GM19328 (cell line): ENCODE data around the gene GRXCR2.
"Not testable (repeated sequence)": the region's sequence is repeated elsewhere in the genome, so short reads cannot be mapped to it uniquely, and the experiment has no call there.

Experiments
- ATAC-seq: cut with Tn5 transposase; IDR thresholded peaks from one replicate; pipeline ENCODE4 v1.9.1; 2021; ENCODE audit warnings: mild to moderate bottlenecking, moderate library complexity; ENCODE audit not compliant: unreplicated experiment

The GRXCR2 gene

DNA sequence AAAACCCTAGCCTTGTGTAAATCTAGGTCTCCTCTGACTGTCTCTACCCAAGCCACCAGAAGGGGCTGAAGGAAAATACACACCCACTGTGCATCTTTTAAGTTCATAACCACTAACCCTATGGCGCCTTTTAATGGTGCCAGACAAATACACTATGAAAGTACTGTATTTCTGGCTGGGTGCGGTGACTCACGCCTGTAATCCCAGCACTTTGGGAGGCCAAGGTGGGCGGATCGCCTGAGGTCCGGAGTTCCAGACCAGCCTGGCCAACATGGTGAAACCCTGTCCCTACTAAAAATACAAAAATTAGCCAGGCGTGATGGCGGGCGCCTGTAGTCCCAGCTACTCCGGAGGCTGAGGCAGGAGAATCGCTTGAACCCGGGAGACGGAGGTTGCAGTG is 36.6 kb downstream of the GRXCR2 start:
- ATAC-seq, result not testable (repeated sequence)

DNA sequence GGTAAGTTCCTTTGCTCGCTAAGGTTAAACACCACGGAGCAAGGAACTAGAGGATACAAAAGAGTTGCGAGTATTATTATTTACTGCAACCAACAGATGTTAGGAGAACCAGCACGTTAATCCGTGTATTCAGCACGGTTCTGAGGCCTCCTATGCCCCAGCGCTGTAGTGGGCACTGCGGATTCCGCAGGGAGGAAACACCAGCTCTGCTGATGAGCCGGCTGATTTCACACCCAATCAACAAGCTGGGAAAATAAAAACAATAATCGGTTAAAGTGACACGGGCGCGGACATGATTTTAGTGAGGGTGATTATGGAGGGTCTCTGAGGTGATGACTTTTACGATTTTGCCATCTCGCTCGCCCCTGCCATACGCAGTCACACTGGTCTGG is 37.0 kb downstream of the GRXCR2 start:
- no peak for ATAC-seq

DNA sequence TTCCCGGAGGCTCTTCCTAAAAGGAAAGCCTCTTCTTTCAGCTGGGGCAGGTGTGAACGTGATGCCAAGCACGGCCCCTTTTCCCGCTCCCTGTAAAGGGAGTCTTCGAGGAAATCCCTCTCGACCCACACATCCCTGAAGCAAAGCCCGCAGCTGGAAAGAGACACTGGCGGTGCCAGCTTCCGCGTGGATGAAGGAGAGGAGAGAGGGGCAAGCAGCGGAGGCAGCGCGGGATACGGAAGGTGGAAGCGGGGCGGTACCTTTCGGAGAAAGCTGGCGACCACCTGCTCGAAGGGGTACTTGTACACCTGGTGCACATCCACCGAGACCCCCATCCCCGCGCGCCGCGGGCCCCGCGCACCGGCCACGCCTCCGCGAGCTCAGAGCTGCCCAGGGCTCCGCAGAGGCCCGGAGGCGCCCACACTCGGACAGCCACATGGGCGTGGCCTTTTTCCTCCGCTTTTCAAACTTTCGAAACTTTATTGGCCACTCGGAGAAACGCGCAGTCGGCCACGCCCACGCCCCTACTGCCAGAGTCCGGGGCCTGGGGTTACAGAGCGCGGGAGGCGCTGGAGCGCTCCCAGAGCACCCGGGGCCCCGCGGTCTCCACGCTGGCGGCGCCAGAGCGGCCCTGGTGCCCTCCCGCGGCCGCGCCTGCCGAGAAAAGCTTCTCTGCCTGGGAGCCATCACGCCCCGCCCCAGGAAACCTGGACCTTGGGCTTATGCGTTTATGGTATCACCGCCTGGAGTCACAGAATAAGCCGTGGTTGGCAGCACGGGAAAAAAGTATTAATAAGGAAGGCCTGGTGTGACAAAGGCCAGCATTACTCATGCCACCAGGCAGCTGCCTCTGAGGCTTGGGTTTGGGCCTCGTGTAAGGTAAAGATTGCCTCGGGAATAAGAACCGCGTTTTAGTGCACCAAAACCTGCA is 37.6 kb downstream of the GRXCR2 start, which contains the start of gene PRELID2:
Gene PRELID2, minus strand, starts transcription at position 426 of the 931 bp plus-strand sequence. Its CDS starts 91 bp downstream, at position 335.
- ATAC-seq, result peak; percentile 71

DNA sequence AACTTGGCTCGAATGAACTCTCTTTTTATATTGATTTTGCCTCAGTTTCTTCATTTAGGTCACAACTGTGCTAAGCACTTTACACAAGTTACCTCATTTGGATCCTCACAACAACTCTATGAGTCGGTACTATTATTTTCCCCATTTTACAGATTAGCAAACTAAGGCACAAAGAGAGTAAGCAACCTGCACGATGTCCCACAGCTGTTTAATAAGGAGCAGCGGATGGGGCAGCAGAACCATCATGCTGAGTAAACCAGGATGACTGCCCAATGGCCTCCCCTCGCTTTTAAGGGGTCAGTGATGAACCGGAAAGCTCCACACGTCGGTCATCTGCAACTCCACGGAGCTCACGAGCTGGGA is 38.3 kb downstream of the GRXCR2 start:
- ATAC-seq, result no peak

DNA sequence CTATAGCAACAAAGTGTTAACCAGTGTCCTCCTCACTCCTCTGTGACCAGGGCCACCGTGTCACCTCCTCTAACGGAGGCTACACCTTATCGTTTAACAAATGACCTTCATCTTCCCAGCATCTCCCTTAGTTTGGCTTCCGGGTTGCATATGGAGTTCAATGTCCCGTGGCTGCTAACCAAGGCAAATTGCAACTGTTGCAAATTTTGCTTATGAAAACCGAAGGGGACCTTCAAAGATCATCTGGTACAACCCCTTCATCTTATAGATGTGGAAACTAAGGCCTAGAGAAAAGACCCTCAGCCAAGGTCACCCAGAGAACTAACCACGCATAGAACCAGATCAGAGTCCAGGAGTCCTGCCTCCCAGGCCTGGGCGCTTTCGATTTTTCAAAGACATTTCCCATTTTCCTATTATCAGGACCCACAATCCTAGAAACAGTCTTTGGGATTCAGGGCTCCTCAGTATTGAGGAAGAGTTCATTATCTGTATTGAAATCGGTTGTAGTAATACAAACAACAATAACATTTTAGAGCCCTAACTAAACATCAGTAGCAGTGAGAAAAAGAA is 39.1 kb downstream of the GRXCR2 start:
- no peak for ATAC-seq

DNA sequence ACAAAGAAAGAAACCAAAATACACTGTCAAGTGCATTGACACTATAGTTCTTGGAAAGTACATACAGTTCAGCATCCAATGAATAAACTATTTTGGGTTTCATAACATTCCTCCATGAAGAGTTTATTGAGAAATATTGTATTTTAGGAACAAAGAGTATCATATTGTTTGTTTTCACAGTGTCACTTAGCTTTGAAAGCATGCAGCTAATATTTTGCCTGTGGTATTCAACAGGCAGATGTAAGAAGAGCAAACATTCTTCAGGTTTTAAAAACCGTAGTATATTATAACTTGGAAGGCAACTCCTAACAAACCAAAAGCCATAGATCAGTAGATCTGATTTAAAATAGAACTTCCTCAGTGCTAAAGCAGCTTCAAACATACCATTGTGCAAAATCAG is 42.2 kb downstream of the GRXCR2 start:
- no peak for ATAC-seq

DNA sequence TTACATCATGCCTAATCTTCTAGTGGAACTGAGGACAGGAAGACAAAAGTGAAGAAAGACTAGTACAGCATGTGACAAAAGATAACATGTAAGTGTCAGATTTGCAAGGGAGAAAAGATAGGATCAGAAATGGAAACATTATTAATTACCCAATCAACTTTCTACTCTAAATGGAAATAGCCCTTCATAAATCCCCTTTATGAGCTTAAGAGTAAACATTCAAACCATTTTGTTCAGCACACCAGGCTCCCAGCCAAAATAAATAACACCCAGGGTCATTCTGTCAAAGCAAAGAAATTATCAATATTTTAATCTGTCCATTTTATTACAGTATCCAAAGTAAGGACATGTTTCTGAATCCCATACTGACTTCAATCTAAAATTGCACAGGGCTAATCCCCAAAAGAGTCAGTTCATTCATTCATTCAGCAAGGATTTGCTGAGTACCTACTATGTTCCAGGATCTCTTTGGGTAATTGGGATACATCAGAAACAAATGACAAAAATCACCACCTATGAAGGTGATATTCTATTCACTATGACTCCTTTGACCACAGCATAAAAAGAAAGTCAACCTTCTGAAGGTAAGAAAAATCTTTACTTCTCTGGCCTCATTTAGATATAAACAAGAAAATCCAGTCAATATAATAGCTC is 43.0 kb downstream of the GRXCR2 start:
- ATAC-seq, result no peak

DNA sequence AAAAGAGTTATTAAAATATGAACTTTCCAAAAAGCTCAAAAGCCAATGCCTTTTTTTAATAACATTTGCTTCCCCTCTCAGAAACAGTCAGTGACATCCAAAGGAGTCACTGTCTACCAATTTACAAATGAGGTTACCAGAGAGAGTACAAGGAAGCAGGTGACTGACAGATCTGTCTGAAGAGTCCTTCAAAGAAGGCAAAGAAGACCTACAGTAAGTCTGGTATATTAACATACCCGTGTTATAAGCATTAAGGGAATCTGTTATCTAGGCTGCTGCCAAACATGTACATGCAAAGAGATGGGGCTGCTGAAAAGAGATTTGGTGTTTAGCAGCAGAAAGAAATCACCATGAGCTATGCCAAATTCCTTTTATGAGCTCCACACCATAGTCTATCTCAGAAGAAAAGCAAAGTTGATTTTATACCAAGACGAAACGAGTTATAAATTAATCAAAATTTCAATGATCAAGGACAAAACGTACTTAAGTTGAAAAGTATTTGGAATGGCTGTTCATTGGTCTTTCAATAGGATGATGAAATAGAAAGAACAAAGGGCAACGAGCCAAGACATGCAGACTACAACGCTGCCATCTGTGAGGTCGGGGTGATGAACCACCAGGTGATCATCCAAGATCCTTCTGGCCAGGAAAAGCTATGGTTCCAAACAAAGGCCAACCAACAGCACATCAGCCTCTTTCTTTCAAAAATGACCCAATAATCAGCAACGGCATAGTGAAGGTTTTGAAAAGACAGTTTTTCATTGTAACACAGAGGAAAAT is 45.7 kb downstream of the GRXCR2 start:
- ATAC-seq, result no peak

DNA sequence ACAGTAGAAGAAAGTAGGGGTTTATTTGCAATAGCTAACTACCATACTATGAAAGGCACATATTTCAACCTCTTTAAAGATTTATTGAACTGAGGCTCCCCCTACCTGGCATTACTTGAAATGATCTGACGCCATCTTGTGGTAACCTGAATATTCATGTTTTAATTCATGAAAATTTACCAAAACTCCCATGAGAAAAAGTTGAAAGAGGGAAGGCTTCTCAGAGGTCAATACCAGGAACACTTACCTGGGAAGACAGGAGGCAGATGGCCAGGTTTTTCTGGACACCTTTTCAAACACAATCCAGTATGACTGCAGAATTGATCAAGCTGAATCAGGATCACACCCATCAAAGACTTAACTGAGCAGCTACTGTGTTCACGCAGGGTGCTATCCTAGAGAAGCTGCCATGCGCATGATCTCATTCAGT is 47.0 kb downstream of the GRXCR2 start:
- ATAC-seq, result no peak

DNA sequence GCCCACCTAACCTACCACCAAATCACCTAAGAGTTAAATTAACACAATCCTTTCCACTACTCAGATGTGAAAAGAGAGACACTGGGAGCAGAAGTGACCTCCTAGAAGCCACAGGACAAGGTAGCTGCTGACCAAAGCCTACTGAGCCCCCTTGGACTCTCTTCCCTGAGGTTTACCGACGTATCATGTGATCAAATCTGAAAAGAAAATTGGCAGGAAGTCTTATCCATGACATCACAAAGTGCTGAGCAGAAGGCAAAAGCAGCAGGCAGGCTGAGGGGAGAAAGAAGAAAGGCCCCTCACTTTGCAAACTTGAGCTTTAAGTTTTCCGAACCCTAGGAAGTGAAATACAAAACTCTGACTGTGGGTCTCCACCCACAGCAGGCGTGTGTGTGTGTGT is 48.8 kb downstream of the GRXCR2 start:
- no peak for ATAC-seq

DNA sequence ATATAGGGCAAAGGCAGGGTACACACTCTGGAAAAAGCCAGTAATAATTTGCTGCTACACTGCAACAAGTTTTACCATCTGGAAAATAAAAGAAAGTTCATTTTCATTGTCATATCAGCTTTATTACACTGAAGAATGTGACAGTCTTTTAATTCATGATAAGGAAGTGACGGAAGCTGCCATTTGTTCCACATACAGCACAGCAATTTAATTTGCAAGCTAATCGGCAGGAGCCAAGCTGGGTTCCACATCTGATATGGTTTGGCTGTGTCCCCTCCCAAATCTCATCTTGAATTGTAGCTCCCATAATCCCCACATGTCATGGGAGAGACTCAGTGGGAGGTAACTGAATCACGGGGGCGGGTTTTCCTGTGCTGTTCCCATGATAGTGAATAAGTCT is 54.2 kb downstream of the GRXCR2 start:
- ATAC-seq, result no peak

DNA sequence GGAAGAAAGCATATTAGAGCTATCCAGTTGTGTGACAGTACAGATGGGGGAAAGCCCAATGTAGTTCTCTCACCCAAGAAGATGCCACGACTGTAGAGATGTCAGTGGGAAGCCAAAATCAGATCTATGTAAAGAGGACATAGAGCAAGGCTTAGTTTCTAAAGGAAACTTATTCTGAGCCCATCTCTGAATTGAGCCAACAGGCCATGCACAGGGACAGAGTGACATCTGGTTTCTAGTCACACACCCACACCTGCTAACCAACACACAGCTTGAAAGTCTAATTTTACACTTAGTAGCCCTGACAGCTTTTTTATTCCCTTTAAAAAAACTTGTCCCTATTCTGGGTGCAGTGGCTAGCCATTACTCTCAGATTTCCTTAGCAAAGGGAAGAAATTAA is 59.9 kb downstream of the GRXCR2 start:
- no peak for ATAC-seq

DNA sequence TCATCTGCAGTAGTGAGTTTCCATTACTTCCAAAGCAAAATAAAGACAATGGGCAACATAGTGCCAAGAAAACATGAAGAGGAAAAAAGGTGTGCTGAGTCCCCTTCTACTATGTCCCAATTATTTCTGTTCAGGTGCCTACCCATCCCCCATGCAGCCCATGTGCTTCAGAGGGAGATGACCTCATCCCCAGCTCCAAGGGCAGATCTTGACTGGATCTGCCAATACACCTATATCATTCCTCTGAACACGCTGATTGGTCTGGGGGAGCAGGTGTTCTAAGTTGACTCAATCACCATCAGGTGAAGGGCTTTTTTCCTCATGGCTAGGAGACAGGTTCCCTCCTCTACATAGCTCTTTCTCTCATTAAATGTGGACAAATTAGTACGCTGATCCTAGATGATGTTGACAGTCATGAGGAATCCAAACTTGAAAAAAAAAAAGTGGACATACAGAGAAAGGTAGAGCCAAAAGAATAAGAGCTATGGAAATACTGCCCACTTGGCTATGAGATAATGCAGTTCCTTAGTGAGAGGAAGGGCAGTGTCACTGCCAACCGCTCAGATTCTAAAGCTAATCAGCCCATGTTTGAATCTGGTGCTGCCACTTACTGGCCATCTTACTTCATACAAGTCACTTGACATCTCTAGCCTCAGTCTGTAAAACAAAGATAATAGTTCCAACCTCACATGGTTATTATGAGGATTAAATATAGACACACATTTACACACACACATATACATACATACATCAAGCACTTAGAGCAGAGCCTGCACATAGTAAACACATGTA is 60.8 kb downstream of the GRXCR2 start:
- no peak for ATAC-seq
